Thyroid gland (tissue), 4 donors: ENCODE measurements around the gene DOC2A.

ENCODE experiments used
- POLR2A ChIP-seq, 2 donors: fragments of 450-650 bp; IDR thresholded peaks; one replicate each; pipeline ENCODE4 v1.6.1; 2017; ENCODE audit warnings: antibody characterized with exemption in 2 of 2, mild to moderate bottlenecking in 2 of 2, moderate library complexity in 1 of 2
- TF ChIP-seq, protein P1 (sequence below), 6 experiments: fragments of 200-600 bp in 3 of 6; fragments of 450-650 bp in 3 of 6; sonication (generic) in 3 of 6; IDR thresholded peaks; one replicate each; pipeline ENCODE4 v1.5.1; 2016 to 2019; ENCODE audit warnings: antibody characterized with exemption in 6 of 6, mild to moderate bottlenecking in 2 of 6, inconsistent platforms in 1 of 6, moderate library complexity in 1 of 6

DNA sequence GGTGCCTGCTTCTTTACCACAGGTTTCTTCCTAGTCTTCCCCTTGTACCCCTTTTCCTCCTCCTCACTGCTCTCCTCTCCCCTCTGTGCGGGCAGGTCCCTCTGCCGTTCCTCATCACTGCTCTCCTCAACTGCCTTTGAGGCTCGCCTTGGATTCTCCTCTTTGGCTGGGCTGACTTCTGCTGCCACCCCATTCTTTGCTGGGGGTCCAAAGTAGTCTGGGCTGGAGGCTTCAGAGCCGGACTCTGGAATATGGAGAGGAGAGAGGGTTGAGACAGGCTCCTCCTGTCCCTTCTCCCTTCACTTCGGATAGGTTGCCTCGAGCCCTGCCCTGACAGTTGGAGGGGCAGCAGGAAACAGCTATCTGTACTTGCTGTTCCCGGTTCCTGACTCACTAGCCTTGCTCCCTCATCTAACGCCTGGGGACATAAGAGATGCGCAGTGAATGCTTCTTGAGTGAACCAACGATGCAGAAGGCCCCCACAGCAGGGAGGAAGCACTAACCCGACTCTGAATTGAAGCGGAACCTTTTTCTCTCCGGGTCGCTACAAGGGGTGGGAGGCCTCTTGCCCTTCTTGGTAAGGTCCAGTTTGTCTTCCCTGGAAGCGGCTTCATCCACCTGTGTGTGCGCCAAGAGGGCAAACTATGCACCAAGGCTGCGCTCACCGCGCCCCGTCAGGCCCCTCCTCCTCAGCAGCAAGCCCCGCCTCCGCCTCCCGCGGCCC, 16.1 kb downstream of the DOC2A start:
- TF ChIP-seq, protein P1, sequence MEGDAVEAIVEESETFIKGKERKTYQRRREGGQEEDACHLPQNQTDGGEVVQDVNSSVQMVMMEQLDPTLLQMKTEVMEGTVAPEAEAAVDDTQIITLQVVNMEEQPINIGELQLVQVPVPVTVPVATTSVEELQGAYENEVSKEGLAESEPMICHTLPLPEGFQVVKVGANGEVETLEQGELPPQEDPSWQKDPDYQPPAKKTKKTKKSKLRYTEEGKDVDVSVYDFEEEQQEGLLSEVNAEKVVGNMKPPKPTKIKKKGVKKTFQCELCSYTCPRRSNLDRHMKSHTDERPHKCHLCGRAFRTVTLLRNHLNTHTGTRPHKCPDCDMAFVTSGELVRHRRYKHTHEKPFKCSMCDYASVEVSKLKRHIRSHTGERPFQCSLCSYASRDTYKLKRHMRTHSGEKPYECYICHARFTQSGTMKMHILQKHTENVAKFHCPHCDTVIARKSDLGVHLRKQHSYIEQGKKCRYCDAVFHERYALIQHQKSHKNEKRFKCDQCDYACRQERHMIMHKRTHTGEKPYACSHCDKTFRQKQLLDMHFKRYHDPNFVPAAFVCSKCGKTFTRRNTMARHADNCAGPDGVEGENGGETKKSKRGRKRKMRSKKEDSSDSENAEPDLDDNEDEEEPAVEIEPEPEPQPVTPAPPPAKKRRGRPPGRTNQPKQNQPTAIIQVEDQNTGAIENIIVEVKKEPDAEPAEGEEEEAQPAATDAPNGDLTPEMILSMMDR (IDR thresholded peaks at IDR 0.05), result no peak
- no peak for TF ChIP-seq POLR2A (IDR thresholded peaks at IDR 0.05)
